NT2/D1 (cell line): ENCODE data around the gene ETS1.

Experiments used
- DNase-seq: peaks from one replicate; pipeline ENCODE4 v3.0.0-alpha.2; 2011; ENCODE audit warnings: low read depth, low spot score
- H3K27me3 ChIP-seq: 2 replicates; pipeline ENCODE4 v1.6.0; 2011; ENCODE audit warnings: mild to moderate bottlenecking; ENCODE audit not compliant: insufficient read length, insufficient read depth
- H3K36me3 ChIP-seq: 2 replicates; pipeline ENCODE4 v1.6.1; 2011; ENCODE audit warnings: mild to moderate bottlenecking, low read length, mixed read lengths; ENCODE audit not compliant: insufficient read depth, insufficient read length
- H3K4me1 ChIP-seq: 2 replicates; pipeline ENCODE4 v1.5.1; 2011; ENCODE audit not compliant: insufficient read depth, insufficient read length
- H3K4me3 ChIP-seq: 2 replicates; pipeline ENCODE4 v1.5.1; 2011; ENCODE audit warnings: low read depth; ENCODE audit not compliant: insufficient read length
- H3K9ac ChIP-seq: 2 replicates; pipeline ENCODE4 v1.6.0; 2011; ENCODE audit warnings: low read depth; ENCODE audit not compliant: insufficient read length
- H3K9me3 ChIP-seq: 2 replicates; pipeline ENCODE4 v1.5.1; 2011; ENCODE audit warnings: mild to moderate bottlenecking, low read length; ENCODE audit not compliant: insufficient read depth
- SUZ12 ChIP-seq: IDR thresholded peaks from 2 replicates; pipeline ENCODE4 v1.6.1; 2011; ENCODE audit not compliant: insufficient read length, insufficient read depth; ENCODE audit errors: extremely low read depth
- YY1 ChIP-seq: IDR thresholded peaks from 2 replicates; pipeline ENCODE4 v1.6.1; 2011; ENCODE audit not compliant: insufficient read length, insufficient read depth
- ZNF274 ChIP-seq: IDR thresholded peaks from 2 replicates; pipeline ENCODE4 v1.6.1; 2011; ENCODE audit warnings: mild to moderate bottlenecking, low read depth, low read length

The ETS1 gene

GRCh38 chr11:128525411-128526243 is 61.7 kb downstream of the ETS1 start:
- TF ChIP-seq YY1 (no peak), ZNF274 (no peak), SUZ12 (no peak)
- Histone ChIP-seq H3K9me3 (no peaks in the 10 kb centered on the region), H3K4me3 (no peak overlapping the region), H3K27me3 (peaks cover 96% of the 10 kb centered on the region), H3K9ac (no peak overlapping the region), H3K4me1 (no peaks in the 10 kb centered on the region), H3K36me3 (no peaks in the 10 kb centered on the region)
- no peak for DNase-seq

DNA sequence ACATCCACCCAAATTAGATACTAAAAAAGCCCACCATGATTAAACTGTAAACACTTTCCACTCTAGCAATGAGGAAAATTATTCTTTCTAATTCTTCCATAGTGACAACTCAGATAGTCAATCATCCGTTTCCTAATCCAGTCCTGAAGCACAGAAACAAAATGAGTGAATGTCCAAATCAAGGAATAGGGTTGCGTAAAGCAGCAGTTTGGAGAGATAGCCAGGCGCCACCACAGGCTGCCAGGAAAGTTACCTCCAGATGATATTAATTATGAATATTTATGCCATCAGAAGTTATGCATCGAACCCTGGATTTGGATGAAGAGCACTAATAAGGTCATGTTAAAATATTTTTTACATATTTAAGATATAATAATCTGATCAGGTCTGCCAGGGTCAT is 63.2 kb downstream of the ETS1 start:
- no peak overlapping the region for H3K9ac ChIP-seq
- no peak overlapping the region for H3K4me3 ChIP-seq
- TF ChIP-seq YY1 (no peak), SUZ12 (no peak), ZNF274 (no peak)
- DNase-seq = no peak
- no peaks in the 10 kb centered on the region for H3K4me1 ChIP-seq
- H3K36me3 ChIP-seq = no peaks in the 10 kb centered on the region
- no peaks in the 10 kb centered on the region for H3K9me3 ChIP-seq
- H3K27me3 ChIP-seq = peaks cover 94% of the 10 kb centered on the region

GRCh38 chr11:128523641-128524040 is 63.7 kb downstream of the ETS1 start:
- no peaks in the 10 kb centered on the region for H3K9me3 ChIP-seq
- DNase-seq = no peak
- peaks cover 90% of the 10 kb centered on the region for H3K27me3 ChIP-seq
- TF ChIP-seq YY1 (no peak), ZNF274 (no peak), SUZ12 (no peak)
- no peaks in the 10 kb centered on the region for H3K4me1 ChIP-seq
- no peak overlapping the region for H3K9ac ChIP-seq
- no peaks in the 10 kb centered on the region for H3K36me3 ChIP-seq
- no peak overlapping the region for H3K4me3 ChIP-seq

GRCh38 chr11:128522943-128523518 is 64.3 kb downstream of the ETS1 start:
- DNase-seq = no peak
- Histone ChIP-seq H3K9ac (peak overlapping the region; percentile 68), H3K36me3 (no peaks in the 10 kb centered on the region), H3K4me1 (no peaks in the 10 kb centered on the region), H3K4me3 (peak overlapping the region; percentile 63), H3K9me3 (no peaks in the 10 kb centered on the region), H3K27me3 (peaks cover 89% of the 10 kb centered on the region)
- TF ChIP-seq SUZ12 = no peak
- TF ChIP-seq YY1 = no peak

DNA sequence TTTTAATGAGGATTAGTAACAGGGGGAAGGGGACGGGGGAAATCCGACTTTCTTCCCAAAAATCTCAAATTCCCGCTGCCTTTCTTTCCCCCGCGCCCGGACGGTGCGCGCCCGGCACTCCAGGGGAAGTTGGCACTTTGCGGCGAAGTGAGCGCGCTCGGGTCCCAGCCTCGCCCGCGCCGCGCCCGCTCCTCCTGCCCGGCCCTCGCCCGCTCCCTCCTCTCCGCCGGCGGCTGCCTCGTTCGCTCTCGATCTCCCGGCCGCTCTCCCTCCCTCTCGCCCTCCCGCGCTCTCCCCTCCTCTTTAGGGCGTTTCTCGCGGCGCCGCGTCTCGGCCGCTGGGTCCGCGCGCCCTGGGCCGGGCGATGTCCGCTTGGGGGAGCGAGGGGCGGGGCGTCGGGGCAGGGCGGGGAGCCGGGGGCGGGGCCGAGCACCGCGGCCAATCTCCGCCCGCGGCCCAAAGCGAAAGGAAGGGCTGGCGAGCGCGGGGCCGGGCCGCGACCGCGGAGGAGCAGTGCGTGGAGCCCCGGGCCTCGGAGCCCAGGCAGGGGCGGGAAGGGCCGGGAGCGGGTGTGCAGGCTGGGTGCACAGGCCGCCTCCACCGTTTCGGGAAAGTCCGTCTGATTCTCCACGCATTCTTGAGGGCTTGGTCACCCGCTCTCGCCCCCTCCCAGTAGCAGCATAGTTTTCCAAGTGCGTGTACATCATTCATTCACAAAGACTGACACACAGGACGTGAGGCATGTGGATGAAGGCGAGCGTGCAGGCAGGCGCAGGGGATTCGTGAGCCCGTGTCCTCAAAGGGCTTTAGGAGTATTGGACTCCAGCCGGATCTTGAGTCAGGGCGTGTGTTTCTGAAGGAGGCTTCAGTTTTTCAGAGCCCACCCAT is 65.1 kb downstream of the ETS1 start:
- Histone ChIP-seq H3K9me3 (no peaks in the 10 kb centered on the region), H3K4me3 (peak overlapping the region; percentile 63), H3K9ac (peak overlapping the region; percentile 68), H3K27me3 (peaks cover 82% of the 10 kb centered on the region), H3K4me1 (no peaks in the 10 kb centered on the region), H3K36me3 (no peaks in the 10 kb centered on the region)
- TF ChIP-seq YY1 = no peak
- no peak for TF ChIP-seq ZNF274
- TF ChIP-seq SUZ12 = no peak
- DNase-seq = peak; percentile 79

DNA sequence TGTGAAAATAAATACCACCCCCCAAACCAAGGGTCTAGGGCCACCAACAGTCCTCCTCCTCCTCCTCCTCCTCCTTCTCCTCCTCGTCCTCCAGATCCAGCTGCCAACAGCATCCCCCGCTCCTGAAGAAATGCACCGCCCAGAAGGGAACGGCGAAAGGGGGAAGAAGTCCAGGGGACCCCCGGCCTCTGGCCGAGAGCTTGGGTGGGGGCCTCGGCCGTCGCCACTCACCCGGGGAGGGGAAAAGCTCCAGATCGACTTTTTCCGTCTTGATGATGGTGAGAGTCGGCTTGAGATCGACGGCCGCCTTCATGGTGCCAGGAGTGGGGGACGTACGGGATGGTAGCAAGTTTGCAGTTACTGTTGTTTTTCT is 65.7 kb downstream of the ETS1 start:
- no peaks in the 10 kb centered on the region for H3K36me3 ChIP-seq

GRCh38 chr11:128520888-128521681 is 66.3 kb downstream of the ETS1 start:
- TF ChIP-seq ZNF274 (no peak), SUZ12 (no peak)
- H3K4me3 ChIP-seq = peak overlapping the region; percentile 49
- no peaks in the 10 kb centered on the region for H3K36me3 ChIP-seq
- no peak for DNase-seq
- H3K27me3 ChIP-seq = peaks cover 70% of the 10 kb centered on the region
- H3K9me3 ChIP-seq = no peaks in the 10 kb centered on the region
- no peaks in the 10 kb centered on the region for H3K4me1 ChIP-seq
- H3K9ac ChIP-seq = no peak overlapping the region

More for the DNA sequence above, 65.7 kb downstream of the ETS1 start:
- H3K27me3 ChIP-seq = peaks cover 76% of the 10 kb centered on the region
- H3K4me3 ChIP-seq = peak overlapping the region; percentile 49
- TF ChIP-seq SUZ12 (peak; percentile 79), ZNF274 (no peak)
- H3K9me3 ChIP-seq = no peaks in the 10 kb centered on the region
- peak overlapping the region; percentile 56 for H3K9ac ChIP-seq
- H3K4me1 ChIP-seq = no peaks in the 10 kb centered on the region
- no peak for DNase-seq
